ENCODE data around the gene CCDC57.
"Not testable (repeated sequence)": the region's sequence is repeated elsewhere in the genome, so short reads cannot be mapped to it uniquely, and the experiment has no call there.

The CCDC57 gene

DNA sequence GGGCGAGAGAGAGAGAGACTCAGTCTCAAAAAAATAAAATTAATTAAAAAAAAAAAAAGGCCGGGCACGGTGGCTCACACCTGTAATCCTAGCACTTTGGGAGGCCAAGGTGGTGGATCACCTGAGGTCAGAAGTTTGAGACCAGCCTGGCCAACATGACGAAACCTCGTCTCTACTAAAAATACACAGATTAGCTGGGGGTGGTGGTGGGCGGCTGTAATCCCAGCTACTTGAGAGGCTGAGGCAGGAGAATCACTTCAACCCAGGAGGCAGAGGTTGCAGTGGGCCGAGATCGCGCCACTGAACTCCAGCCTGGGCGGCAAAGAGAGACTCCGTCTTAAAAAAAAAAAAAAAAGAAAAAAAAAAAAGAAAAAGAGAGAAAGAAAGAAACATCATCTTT lies 2.0 kb downstream of the CCDC57 start:
- H3K9ac ChIP-seq (ENCODE audit: low read length in 2 of 2); H3K9me3 ChIP-seq (ENCODE audit: control insufficient read depth in 2 of 2, low read length in 2 of 2); H3K27ac ChIP-seq (ENCODE audit: low read length); H3K27me3 ChIP-seq (ENCODE audit: control insufficient read depth in 1 of 2, insufficient read depth in 2 of 2, low read length in 2 of 2); H3K4me3 ChIP-seq (ENCODE audit: low read length in 2 of 2); H3K36me3 ChIP-seq (ENCODE audit: control insufficient read depth in 2 of 2, insufficient read depth in 2 of 2, low read length in 2 of 2): not testable (repeated sequence)
- peaks cover 23% of the 10 kb centered on the region for H3K4me1 ChIP-seq (ENCODE audit: control insufficient read depth, insufficient read depth, low read length)

GRCh38 chr17:82205720-82206508 lies 6.7 kb downstream of the CCDC57 start:
- H3K36me3 ChIP-seq (ENCODE audit: control insufficient read depth in 2 of 2, insufficient read depth in 2 of 2, low read length in 2 of 2) = peaks cover 0 to under 1% of the 10 kb centered on the region in 2 donors
- H3K9me3 ChIP-seq (ENCODE audit: control insufficient read depth in 2 of 2, low read length in 2 of 2) = no peaks in the 10 kb centered on the region
- H3K4me3 ChIP-seq (ENCODE audit: low read length in 2 of 2) = peak overlapping the region; percentile 23 to 58
- peaks cover 9% of the 10 kb centered on the region for H3K4me1 ChIP-seq (ENCODE audit: control insufficient read depth, insufficient read depth, low read length)
- H3K27ac ChIP-seq (ENCODE audit: low read length) = no peak overlapping the region
- peak overlapping the region in 1 of 2 donors; percentile 58 for H3K9ac ChIP-seq (ENCODE audit: low read length in 2 of 2)
- H3K27me3 ChIP-seq (ENCODE audit: control insufficient read depth in 1 of 2, insufficient read depth in 2 of 2, low read length in 2 of 2) = no peaks in the 10 kb centered on the region

DNA sequence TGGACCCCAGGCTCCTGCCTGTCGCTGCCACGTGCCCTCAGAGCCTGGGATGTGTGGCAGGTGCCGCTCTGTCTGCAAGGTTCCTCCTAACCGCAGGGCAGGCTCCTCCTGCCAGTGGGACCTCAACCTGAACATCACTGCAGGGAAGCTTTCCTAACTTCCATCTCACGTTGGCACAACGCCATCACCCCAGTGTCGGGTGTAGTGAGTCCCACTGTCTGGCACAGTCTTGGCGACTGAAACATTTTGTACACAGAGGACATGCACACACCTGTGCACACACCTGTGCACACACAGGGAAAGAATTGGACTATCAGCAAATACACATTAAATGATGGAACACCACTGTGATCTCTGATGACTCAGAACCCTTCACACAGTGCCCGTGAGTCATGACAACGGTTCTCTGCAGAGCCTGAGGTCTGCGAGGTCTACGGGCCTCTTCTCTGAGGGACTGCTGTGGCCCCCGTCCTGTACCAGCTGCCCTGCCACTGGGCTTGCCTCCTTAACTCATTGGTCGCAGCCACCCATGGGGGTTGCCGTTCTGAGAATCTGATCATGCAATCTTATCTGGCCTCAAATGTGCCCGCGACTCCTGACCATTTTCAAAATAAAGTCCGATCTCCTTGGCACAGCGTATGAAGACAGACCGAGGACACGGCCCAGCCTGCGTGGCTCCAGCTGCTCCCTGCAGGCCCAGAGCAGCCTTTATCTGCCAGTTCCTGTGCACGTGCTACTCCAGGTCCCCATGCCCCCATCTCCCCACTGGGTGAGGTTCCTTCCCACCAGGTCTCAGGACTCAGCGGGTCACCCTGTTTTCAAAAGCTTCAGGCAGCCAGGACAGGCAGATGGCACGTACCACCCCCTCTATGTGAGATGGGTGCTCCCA lies 7.6 kb downstream of the CCDC57 start:
- Histone ChIP-seq H3K4me1 (ENCODE audit: control insufficient read depth, insufficient read depth, low read length) (peaks cover 9% of the 10 kb centered on the region), H3K27me3 (ENCODE audit: control insufficient read depth in 1 of 2, insufficient read depth in 2 of 2, low read length in 2 of 2) (no peaks in the 10 kb centered on the region), H3K9ac (ENCODE audit: low read length in 2 of 2) (no peak overlapping the region), H3K4me3 (ENCODE audit: low read length in 2 of 2) (no peak overlapping the region), H3K27ac (ENCODE audit: low read length) (no peak overlapping the region), H3K9me3 (ENCODE audit: control insufficient read depth in 2 of 2, low read length in 2 of 2) (no peaks in the 10 kb centered on the region), H3K36me3 (ENCODE audit: control insufficient read depth in 2 of 2, insufficient read depth in 2 of 2, low read length in 2 of 2) (peaks cover 1 to 3% of the 10 kb centered on the region in 2 donors)

DNA sequence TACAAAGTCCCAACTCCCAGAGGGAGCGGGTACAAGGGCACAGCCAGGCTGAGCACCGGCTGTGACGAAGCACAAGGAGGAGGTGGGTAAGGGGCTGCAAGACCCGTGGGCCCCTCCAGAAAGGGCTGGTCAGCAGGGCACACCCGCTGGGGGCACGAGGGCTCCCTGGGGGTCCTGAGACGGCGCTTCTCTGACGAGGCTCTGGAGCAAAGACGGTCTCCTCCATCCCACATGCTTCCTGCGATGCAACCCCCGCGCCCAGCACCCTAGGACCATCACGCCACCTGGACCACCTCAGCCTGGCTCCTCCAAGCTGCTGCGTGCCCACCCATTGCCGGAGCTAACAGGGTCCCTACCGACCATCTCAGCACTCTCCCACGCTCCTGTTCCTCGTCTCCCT lies 8.7 kb downstream of the CCDC57 start:
- Histone ChIP-seq H3K27ac (ENCODE audit: low read length) (no peak overlapping the region), H3K27me3 (ENCODE audit: control insufficient read depth in 1 of 2, insufficient read depth in 2 of 2, low read length in 2 of 2) (no peaks in the 10 kb centered on the region), H3K9ac (ENCODE audit: low read length in 2 of 2) (no peak overlapping the region), H3K4me1 (ENCODE audit: control insufficient read depth, insufficient read depth, low read length) (peaks cover 9% of the 10 kb centered on the region), H3K36me3 (ENCODE audit: control insufficient read depth in 2 of 2, insufficient read depth in 2 of 2, low read length in 2 of 2) (peaks cover 7 to 8% of the 10 kb centered on the region in 2 donors), H3K9me3 (ENCODE audit: control insufficient read depth in 2 of 2, low read length in 2 of 2) (no peaks in the 10 kb centered on the region), H3K4me3 (ENCODE audit: low read length in 2 of 2) (no peak overlapping the region)

- H3K9me3 ChIP-seq (ENCODE audit: control insufficient read depth in 2 of 2, low read length in 2 of 2) = no peaks in the 10 kb centered on the region
- H3K9ac ChIP-seq (ENCODE audit: low read length in 2 of 2) = no peak overlapping the region
- no peaks in the 10 kb centered on the region for H3K27me3 ChIP-seq (ENCODE audit: control insufficient read depth in 1 of 2, insufficient read depth in 2 of 2, low read length in 2 of 2)
- H3K36me3 ChIP-seq (ENCODE audit: control insufficient read depth in 2 of 2, insufficient read depth in 2 of 2, low read length in 2 of 2) = peaks cover 8 to 11% of the 10 kb centered on the region in 2 donors
- H3K4me3 ChIP-seq (ENCODE audit: low read length in 2 of 2) = no peak overlapping the region
- H3K27ac ChIP-seq (ENCODE audit: low read length) = no peak overlapping the region
- H3K4me1 ChIP-seq (ENCODE audit: control insufficient read depth, insufficient read depth, low read length) = peaks cover 9% of the 10 kb centered on the region
These were observed 9.7 kb downstream of the CCDC57 start for GRCh38 chr17:82202981-82203380.

- H3K4me3 ChIP-seq (ENCODE audit: low read length in 2 of 2) = no peak overlapping the region
- H3K36me3 ChIP-seq (ENCODE audit: control insufficient read depth in 2 of 2, insufficient read depth in 2 of 2, low read length in 2 of 2) = peaks cover 11 to 16% of the 10 kb centered on the region in 2 donors
- no peaks in the 10 kb centered on the region for H3K9me3 ChIP-seq (ENCODE audit: control insufficient read depth in 2 of 2, low read length in 2 of 2)
- no peak overlapping the region for H3K27ac ChIP-seq (ENCODE audit: low read length)
- H3K9ac ChIP-seq (ENCODE audit: low read length in 2 of 2) = no peak overlapping the region
- peaks cover 14% of the 10 kb centered on the region for H3K4me1 ChIP-seq (ENCODE audit: control insufficient read depth, insufficient read depth, low read length)
- no peaks in the 10 kb centered on the region for H3K27me3 ChIP-seq (ENCODE audit: control insufficient read depth in 1 of 2, insufficient read depth in 2 of 2, low read length in 2 of 2)
These were observed 11.1 kb downstream of the CCDC57 start for GRCh38 chr17:82201498-82201910.

DNA sequence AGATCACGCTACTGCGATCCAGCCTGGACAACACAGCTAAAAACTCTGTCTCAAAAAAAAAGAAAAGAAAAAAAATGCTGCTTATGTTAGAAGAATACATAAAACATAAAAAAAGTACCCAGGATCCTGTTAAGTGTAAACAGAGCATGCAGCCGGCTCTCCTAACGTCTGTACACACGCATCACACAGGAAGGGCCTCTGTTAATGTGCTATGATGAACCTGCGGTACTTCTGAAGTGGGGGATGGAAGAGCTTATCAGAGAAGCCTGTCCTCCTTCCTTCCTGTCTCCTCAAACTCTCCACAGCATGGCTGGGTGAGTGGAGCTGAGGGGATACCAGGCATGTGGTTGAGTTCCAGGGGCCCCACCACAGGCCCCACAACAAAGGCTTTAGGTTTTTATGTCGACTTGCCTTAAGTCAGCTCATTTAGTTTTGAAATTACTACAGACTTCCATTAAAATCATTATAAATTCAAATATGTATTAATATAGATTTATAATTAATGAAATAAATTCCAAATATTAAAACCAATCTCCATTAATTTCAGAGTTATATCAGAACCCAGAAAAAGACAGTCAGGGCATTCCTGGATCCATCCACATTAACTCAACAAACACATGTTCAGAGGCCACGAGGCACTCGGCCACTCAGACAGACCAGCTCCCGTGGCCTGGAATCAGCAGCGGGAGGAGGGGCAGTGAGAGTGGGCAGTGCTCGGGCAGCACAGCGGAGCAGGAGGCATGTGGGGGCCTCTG lies 11.7 kb downstream of the CCDC57 start:
- Histone ChIP-seq H3K9ac (ENCODE audit: low read length in 2 of 2) (no peak overlapping the region), H3K36me3 (ENCODE audit: control insufficient read depth in 2 of 2, insufficient read depth in 2 of 2, low read length in 2 of 2) (peaks cover 11 to 20% of the 10 kb centered on the region in 2 donors), H3K9me3 (ENCODE audit: control insufficient read depth in 2 of 2, low read length in 2 of 2) (no peaks in the 10 kb centered on the region), H3K4me3 (ENCODE audit: low read length in 2 of 2) (no peak overlapping the region), H3K4me1 (ENCODE audit: control insufficient read depth, insufficient read depth, low read length) (peaks cover 13% of the 10 kb centered on the region), H3K27me3 (ENCODE audit: control insufficient read depth in 1 of 2, insufficient read depth in 2 of 2, low read length in 2 of 2) (no peaks in the 10 kb centered on the region), H3K27ac (ENCODE audit: low read length) (no peak overlapping the region)

GRCh38 chr17:82200135-82200534 lies 12.5 kb downstream of the CCDC57 start:
- Histone ChIP-seq H3K4me3 (ENCODE audit: low read length in 2 of 2) (no peak overlapping the region), H3K27ac (ENCODE audit: low read length) (no peak overlapping the region), H3K4me1 (ENCODE audit: control insufficient read depth, insufficient read depth, low read length) (peaks cover 8% of the 10 kb centered on the region), H3K27me3 (ENCODE audit: control insufficient read depth in 1 of 2, insufficient read depth in 2 of 2, low read length in 2 of 2) (no peaks in the 10 kb centered on the region), H3K36me3 (ENCODE audit: control insufficient read depth in 2 of 2, insufficient read depth in 2 of 2, low read length in 2 of 2) (peaks cover 11 to 20% of the 10 kb centered on the region in 2 donors), H3K9ac (ENCODE audit: low read length in 2 of 2) (no peak overlapping the region), H3K9me3 (ENCODE audit: control insufficient read depth in 2 of 2, low read length in 2 of 2) (no peaks in the 10 kb centered on the region)

GRCh38 chr17:82199496-82199895 lies 13.1 kb downstream of the CCDC57 start:
- no peak overlapping the region for H3K27ac ChIP-seq (ENCODE audit: low read length)
- peaks cover 8% of the 10 kb centered on the region for H3K4me1 ChIP-seq (ENCODE audit: control insufficient read depth, insufficient read depth, low read length)
- no peaks in the 10 kb centered on the region for H3K9me3 ChIP-seq (ENCODE audit: control insufficient read depth in 2 of 2, low read length in 2 of 2)
- H3K36me3 ChIP-seq (ENCODE audit: control insufficient read depth in 2 of 2, insufficient read depth in 2 of 2, low read length in 2 of 2) = peaks cover 14 to 25% of the 10 kb centered on the region in 2 donors
- no peak overlapping the region for H3K4me3 ChIP-seq (ENCODE audit: low read length in 2 of 2)
- no peak overlapping the region for H3K9ac ChIP-seq (ENCODE audit: low read length in 2 of 2)
- H3K27me3 ChIP-seq (ENCODE audit: control insufficient read depth in 1 of 2, insufficient read depth in 2 of 2, low read length in 2 of 2) = no peaks in the 10 kb centered on the region

DNA sequence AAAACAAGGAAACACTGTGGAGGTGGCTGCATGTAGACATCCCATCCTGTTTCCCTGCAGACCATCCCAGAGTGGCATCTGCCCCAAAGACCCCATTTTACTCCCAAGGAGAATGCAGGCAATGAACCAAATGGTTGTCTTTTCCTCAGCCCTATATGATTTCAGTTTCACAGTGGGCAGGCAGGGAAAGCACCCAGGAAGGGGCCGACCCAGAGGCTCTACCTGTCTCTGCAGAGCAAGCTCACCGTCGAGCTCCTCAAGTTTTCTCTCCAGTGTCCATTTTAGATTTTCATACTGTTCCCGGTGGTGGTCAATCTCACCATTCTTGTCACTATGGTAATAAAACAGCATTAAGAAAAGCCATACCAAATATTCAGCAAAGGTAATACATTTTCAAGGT lies 14.6 kb downstream of the CCDC57 start:
- Histone ChIP-seq H3K36me3 (ENCODE audit: control insufficient read depth in 2 of 2, insufficient read depth in 2 of 2, low read length in 2 of 2) (peaks cover 23 to 34% of the 10 kb centered on the region in 2 donors), H3K27ac (ENCODE audit: low read length) (no peak overlapping the region), H3K9ac (ENCODE audit: low read length in 2 of 2) (no peak overlapping the region), H3K9me3 (ENCODE audit: control insufficient read depth in 2 of 2, low read length in 2 of 2) (no peaks in the 10 kb centered on the region), H3K27me3 (ENCODE audit: control insufficient read depth in 1 of 2, insufficient read depth in 2 of 2, low read length in 2 of 2) (no peaks in the 10 kb centered on the region), H3K4me1 (ENCODE audit: control insufficient read depth, insufficient read depth, low read length) (peaks cover 8% of the 10 kb centered on the region), H3K4me3 (ENCODE audit: low read length in 2 of 2) (no peak overlapping the region)
